GM11168 (cell line): ENCODE data around the gene OR1C1.
"Not testable (repeated sequence)": the region's sequence is repeated elsewhere in the genome, so short reads cannot be mapped to it uniquely, and the experiment has no call there.

Experiments used
- in situ Hi-C: fragments of 300-500 bp; cut with MboI; formaldehyde crosslinking; loops from one replicate; pipeline ENCODE4 v1.12.0; 2022; ENCODE audit warnings: low sequenced_read_pairs; ENCODE audit not compliant: unreplicated experiment

Gene OR1C1, protein sequence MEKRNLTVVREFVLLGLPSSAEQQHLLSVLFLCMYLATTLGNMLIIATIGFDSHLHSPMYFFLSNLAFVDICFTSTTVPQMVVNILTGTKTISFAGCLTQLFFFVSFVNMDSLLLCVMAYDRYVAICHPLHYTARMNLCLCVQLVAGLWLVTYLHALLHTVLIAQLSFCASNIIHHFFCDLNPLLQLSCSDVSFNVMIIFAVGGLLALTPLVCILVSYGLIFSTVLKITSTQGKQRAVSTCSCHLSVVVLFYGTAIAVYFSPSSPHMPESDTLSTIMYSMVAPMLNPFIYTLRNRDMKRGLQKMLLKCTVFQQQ

DNA sequence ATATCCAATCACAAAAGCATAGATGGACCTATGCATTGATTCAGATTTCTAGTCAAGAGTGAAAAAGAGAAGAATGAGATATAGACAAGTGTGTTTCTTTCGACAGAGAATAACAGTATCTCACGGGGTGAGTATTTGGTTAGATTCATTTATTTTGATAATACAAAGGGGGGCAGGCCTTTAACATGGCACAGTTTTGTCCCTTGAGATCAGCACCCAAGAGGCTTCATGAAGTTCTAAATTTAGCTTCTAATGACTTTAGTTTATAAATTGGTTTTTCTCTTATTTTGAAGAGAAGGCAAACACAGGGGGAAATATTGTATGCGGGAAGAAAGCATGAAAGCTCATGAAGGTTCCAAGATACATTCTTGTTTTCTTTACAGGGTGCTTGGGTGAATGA, at the start of gene OR1C1:
Gene OR1C1 (minus strand): TSS at position 101 of the 400 bp plus-strand sequence. CDS start 2,150 bp downstream, outside the sequence.
- in situ Hi-C loops = no loop called here

DNA sequence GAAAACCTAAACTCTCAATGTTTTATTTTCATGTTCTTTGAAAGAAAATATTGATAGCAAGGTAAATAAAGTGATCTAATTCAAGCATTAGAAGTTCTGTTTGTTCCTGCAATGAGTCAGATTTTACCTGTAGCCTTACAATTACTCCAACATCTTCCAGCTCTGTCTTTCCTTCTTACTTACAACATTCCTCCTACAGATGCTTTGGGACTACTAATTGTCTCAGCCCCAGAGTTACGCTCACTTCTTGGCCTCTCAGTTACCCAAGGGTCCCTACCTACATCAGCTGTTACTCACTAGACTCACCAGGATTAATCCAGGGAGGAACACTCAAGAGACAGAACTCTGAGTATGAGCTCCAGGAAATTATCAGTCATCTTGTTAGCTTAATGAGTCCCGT, 37.2 kb upstream of the OR1C1 start:
- in situ Hi-C loops = no loop called here

DNA sequence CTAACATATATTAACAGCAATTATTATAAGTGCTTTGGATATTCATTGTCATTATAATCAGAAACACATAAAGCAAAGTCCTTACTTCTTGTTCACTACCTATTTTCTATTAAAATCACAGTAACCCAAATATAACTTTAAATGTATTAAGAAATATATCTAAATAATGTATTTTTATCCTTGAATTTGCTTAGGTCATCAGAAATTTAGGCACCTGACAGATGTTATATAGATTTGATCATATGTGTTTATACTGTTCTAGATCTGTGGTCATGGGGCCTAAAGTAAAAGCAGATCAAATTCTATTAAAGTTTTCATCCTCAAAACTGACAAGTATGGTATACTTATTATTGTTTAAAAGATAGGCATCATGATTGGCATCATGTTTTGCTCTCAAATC, 9.2 kb upstream of the OR1C1 start:
- in situ Hi-C loops = no loop called here

DNA sequence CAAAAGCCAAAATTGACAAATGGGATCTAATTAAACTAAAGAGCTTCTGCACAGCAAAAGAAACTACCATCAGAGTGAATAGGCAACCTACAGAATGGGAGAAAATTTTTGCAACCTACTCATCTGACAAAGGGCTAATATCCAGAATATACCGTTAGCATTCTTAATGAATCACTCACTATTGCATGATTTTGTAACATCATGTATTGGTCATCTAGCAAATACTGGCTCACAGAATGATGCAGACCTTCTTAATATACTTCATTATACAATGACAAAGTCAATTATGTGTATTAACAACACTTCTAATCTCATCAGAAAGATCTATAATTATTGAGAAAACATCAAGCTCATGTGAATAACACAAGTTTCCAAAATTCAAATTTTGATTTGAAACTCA, 6.0 kb downstream of the OR1C1 start:
- in situ Hi-C loops = not testable (repeated sequence)

DNA sequence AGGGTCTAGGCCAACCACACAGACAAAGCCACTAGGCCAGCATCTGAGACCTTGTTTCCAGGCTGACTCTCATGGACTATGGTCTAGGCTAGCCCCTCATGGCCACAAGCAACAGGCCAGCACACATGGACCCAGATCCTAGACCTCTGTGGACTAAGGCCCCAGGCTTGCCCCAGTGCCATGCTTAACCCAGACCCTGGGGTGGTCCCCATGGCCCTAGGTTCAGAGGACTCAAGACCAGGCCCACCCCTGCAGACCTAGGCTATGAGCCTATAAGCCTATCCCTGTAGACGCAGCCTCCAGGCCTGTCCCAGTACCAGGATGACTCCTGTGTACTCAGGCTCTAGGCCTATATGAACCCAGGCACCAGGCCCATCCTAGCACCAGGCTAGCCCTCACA, 10.5 kb downstream of the OR1C1 start:
- in situ Hi-C loops = no loop called here

DNA sequence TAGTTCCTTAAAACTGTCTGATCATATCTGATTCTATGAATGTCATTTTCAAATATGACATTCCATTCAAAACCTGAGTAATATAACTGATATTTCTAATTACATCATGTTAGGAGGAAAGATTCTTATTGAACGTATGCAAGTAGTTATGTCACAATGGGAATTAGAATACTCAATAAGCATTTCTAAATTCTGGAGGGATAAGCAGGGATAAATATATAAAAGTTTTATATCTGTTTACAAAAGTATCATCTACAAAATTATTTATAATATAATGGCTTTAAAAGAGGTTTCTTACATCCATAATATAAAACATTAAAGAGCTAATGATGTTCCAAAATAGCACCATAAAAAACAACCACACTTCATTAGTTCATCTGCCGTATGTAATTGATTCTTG, 12.3 kb downstream of the OR1C1 start, which contains the start of gene OR14A2:
Gene OR14A2 (minus strand): TSS at position 101 of the 400 bp plus-strand sequence.
- in situ Hi-C loops = no loop called here

DNA sequence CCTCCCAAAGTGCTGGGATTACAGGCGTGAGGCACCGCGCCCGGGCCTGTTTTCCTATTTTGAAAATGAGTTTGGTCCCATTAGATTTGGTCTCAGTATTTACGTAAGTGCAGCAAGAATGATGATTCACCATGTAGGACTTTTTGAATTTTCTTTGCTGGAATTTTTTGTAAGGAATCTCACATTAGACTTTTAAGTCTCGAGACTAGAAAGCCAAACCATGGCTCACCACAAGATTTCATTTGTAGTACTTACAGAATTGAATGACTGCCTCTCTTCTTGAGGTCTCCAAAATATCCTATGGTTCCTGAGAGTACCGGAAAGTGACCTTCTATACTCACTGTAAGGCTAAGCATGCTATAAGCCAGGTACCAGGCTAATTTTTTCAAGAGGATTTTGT, 12.7 kb downstream of the OR1C1 start:
- in situ Hi-C loops = no loop called here

DNA sequence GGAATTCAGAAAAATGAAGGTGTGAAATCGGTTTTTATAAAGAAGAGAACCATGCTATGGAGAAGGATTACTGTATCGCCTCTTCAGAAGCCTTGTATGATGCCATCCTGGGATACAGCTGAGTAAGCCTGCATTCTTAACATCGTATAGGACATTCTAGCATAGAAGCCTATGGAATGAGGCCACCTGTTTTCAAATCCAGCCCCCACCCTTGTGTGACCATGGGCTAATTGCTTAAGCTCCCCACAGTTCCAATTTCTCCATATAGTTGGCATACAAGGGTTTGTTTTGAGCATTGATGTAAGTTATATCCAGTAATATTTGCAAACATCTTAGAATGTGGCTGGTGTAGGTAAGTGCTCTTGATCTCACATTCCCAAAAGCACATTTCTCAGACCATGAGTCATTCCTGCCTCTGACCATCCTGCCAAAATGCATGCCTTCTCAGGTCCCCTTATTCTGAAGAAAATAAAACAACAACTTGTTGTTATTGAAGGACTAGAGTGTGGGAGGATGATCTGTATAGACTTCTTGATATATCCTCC, 13.9 kb downstream of the OR1C1 start:
- in situ Hi-C loops = no loop called here

DNA sequence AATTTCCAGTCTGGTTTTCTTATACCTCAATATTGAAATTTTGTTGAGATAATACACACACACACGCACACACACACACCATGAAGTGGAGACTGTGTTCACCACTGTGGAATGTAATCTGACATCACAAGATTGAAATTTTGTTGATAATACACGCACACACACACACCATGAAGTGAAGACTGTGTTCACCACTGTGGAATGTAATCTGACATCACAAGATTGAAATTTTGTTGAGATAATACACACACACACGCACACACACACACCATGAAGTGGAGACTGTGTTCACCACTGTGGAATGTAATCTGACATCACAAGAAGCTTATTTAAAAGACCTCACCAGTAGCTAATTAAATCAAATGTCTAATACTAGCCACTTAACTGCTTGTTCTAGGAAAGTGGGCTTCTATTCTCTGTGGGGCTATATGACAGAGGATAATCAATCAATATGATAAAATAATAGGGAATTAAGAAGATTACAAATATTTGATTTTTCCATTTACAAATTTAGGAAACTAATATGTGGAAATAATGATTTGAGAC, 18.1 kb downstream of the OR1C1 start:
- in situ Hi-C loops = not testable (repeated sequence)

DNA sequence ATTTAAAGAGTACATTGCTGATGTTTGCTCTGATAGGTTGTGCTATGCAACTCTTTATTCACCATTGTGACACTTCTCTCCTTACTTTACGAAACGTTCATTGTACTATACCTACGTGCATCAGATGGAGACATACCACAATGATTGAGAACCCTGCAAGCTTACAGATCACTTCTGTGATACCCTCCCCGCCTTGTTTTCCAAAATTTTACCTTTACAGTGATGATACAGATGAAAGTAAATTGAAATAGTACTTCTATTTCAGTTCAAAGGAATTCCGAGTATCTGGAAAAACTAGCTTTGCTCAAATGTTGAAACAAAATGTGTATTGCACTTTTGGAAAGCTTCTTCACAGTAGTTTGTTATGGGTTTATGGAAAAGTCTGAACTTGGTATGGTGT, 18.6 kb downstream of the OR1C1 start:
- in situ Hi-C loops = no loop called here

DNA sequence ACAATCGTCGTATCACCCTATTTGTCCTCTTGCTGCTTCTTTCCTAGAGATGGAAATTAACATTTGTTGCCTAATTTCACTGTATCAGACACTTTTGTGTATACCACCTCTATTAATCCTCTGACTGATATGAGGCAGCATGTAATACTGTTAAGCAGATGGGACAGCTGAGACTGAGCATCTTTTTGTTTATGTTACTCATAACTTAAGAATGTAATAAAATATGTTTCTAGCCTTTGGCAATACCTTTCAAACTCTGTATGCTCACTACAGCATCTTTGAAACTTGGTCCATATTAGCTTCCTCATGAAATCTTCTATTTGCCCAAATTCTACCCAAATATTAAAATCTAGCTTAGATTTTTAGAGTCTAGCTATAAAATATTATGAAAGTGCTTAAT, 19.6 kb downstream of the OR1C1 start:
- in situ Hi-C loops = no loop called here

DNA sequence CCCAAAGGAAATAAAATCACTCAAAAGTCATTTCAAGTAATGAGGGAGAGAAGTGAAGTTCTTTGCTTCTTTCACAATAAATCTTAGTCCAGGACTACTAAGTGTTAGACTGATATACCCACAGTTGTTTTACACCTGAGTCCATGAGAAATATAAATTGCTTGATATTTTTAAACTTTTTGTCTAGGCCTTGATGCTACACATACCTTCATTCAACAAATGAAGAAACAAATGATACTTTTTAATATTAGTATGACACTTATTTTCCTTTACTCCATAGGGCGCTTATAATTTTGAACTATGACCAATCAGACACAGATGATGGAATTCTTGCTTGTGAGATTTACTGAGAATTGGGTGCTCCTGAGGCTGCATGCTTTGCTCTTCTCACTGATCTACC, 22.0 kb downstream of the OR1C1 start, which contains the start of gene OR14K1:
Gene OR14K1 (plus strand): TSS at position 301 of the 400 bp plus-strand sequence. CDS start 0 bp downstream, at position 301.
- in situ Hi-C loops = no loop called here

DNA sequence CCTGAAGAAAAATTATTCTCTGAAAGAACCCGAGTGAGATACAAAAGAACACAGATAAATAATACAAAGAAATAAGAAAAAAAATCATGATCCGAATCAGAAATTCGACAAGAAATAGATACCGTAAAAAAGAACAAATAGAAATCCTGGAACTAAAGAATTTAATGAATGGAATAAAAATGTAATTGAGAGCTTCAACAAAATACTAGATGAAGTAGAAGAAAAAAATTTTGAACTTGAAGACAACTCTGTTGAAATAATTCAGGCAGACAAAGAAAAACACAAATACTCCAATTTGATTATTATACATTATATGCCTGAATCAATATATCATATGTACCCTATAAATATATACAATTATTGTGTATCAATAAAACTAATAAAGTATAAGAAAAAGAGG, 39.1 kb downstream of the OR1C1 start:
- in situ Hi-C loops = no loop called here

DNA sequence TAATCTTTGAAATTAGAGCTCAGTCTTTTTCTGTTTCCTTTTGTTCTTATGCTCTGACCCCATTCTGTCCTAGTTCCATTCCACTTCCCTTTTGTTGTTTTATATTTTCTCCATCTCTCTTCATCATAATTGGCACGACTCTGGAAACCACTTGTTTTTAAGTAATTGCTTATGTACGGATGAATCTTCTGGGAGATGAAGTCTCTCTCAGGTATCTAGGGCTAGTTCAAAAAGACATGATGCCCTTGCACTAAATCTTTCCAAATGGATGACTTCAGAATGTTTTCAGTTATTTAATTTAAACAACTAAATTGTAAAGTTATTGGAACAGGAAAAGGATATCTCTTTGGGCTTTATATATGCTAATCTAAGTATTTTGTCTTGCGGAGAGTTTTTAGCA, 43.8 kb downstream of the OR1C1 start, which contains the start of gene OR6F1:
Gene OR6F1 (minus strand): TSS at position 101 of the 400 bp plus-strand sequence. CDS start 3,891 bp downstream, outside the sequence.
- in situ Hi-C loops = no loop called here

DNA sequence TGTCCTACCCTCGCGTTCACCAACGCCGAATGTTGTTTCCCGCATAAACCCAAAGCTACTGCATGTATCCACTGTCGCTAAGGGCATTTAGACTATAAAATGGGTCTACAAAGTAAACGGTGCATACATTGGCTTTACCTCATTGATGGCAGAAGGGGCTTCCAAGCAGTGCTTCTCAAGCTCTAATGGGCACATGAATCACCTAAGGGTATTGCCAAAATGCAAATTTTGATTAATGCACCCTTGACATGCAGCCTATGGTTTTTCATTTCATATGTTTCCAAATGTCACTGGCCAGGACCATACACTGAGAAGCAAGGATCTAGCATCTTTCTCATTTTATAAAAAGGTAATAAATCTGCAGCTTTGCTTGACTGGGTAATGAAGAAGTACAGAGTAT, 46.6 kb downstream of the OR1C1 start:
- in situ Hi-C loops = no loop called here

DNA sequence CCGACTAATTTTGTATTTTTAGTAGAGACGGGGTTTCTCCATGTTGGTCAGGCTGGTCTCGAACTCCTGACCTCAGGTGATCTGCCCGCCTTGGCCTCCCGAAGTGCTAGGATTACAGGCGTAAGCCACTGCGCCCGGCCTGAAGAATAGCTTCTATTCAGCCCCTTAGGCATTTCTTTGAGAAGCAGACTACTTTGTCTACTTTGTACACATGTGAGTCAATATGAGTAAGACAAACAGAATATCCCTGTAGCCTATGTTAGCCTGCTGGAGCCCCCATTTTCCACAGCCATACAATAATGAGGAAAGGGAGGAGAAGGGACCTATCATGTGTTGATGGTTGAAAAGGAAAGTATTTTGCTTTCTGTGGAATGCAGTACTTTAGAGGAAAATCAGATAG, 49.7 kb downstream of the OR1C1 start:
- in situ Hi-C loops = not testable (repeated sequence)
